Smooth muscle cell (in vitro differentiated cells): ENCODE results near the gene NDC1. TPM values are rescaled to one million over a fixed set of nuclear protein-coding genes. Genes with fewer than 3 reads are reported as not detected.

Experiments
- DNase-seq: peaks from one replicate; lab custom pipeline; 2025; ENCODE audit not compliant: unreplicated experiment; lab: John Stamatoyannopoulos, UW
- H2AFZ ChIP-seq: fragments of 200-600 bp; sonication (generic); 2 replicates; pipeline ENCODE4 v1.6.0; 2016; ENCODE audit warnings: antibody characterized with exemption, low read depth, mild to moderate bottlenecking
- H3F3A ChIP-seq: fragments of 200-600 bp; sonication (generic); 2 replicates; pipeline ENCODE4 v1.6.0; 2017; ENCODE audit warnings: antibody characterized with exemption, low read depth
- H3K27ac ChIP-seq: fragments of 200-600 bp; sonication (generic); 2 replicates; pipeline ENCODE4 v1.5.1; 2016; ENCODE audit warnings: low read depth, mild to moderate bottlenecking
- H3K27me3 ChIP-seq: fragments of 200-600 bp; sonication (generic); 2 replicates; pipeline ENCODE4 v1.6.1; 2016; ENCODE audit warnings: low read depth, mild to moderate bottlenecking
- H3K36me3 ChIP-seq: fragments of 200-600 bp; sonication (generic); 2 replicates; pipeline ENCODE4 v1.5.1; 2016; ENCODE audit warnings: low read depth
- H3K4me1 ChIP-seq: fragments of 200-600 bp; sonication (generic); 2 replicates; pipeline ENCODE4 v1.5.1; 2016; ENCODE audit warnings: low read depth
- H3K4me2 ChIP-seq: fragments of 200-600 bp; sonication (generic); 2 replicates; pipeline ENCODE4 v1.6.0; 2016; ENCODE audit warnings: mild to moderate bottlenecking
- H3K4me3 ChIP-seq: fragments of 200-600 bp; sonication (generic); 2 replicates; pipeline ENCODE4 v1.5.1; 2016; ENCODE audit warnings: mild to moderate bottlenecking
- H3K79me2 ChIP-seq: fragments of 200-600 bp; sonication (generic); 2 replicates; pipeline ENCODE4 v1.6.0; 2016; ENCODE audit warnings: low read depth, mild to moderate bottlenecking
- H3K9ac ChIP-seq: fragments of 200-600 bp; sonication (generic); 2 replicates; pipeline ENCODE4 v1.6.0; 2016; ENCODE audit warnings: low read depth
- H3K9me3 ChIP-seq: fragments of 200-600 bp; sonication (generic); replicated peaks from 2 replicates; pipeline ENCODE4 v1.5.1; 2016; ENCODE audit warnings: low read depth
- H4K20me1 ChIP-seq: fragments of 200-600 bp; sonication (generic); 2 replicates; pipeline ENCODE4 v1.6.0; 2016; ENCODE audit warnings: low read depth
- CTCF ChIP-seq: fragments of 200-600 bp; sonication (generic); IDR thresholded peaks from 2 replicates; pipeline ENCODE4 v1.5.1; 2017; ENCODE audit warnings: borderline replicate concordance, mild to moderate bottlenecking, antibody characterized with exemption; ENCODE audit not compliant: insufficient read depth, poor library complexity, severe bottlenecking
- WGBS: methylation state at CpG from one replicate; pipeline ENCODE4 v1.1.7; 2016; ENCODE audit warnings: low lambda C conversion rate; 5-methylcytosine and 5-hydroxymethylcytosine counted together
- polyA plus RNA-seq: library from polyadenylated mRNA; unstranded; fragments of >200 nt; fragmentation: Nextera tagmentation; extraction: Ambion mirVana; gene quantifications from 2 replicates; pipeline ENCODE4 v1.2.1, GENCODE V29; 2016
- total RNA-seq: library from RNA; depleted of rRNA; stranded (reverse); fragments of >200 nt; gene quantifications from 2 replicates; pipeline ENCODE4 v1.2.3, GENCODE V29; 2014

The NDC1 gene
- total and polyA plus RNA-seq, 2 experiments from 2014 or later: 5.5 to 20.2 TPM

- H3K4me3 ChIP-seq: no peak overlapping the region
- H3K36me3 ChIP-seq: peaks cover 12% of the 10 kb centered on the region
- no peaks in the 10 kb centered on the region for H3K79me2 ChIP-seq
- H3F3A ChIP-seq: no peaks in the 10 kb centered on the region
- H3K4me2 ChIP-seq: no peak overlapping the region
- no peak for DNase-seq
- no peaks in the 10 kb centered on the region for H3K4me1 ChIP-seq
- H3K27me3 ChIP-seq: no peaks in the 10 kb centered on the region
- H3K9me3 ChIP-seq: no peaks in the 10 kb centered on the region
- H3K9ac ChIP-seq: no peak overlapping the region
- no peaks in the 10 kb centered on the region for H4K20me1 ChIP-seq
- TF ChIP-seq CTCF: no peak
- H3K27ac ChIP-seq: no peak overlapping the region
- 92% methylated on average over 5 of the region's 5 CpGs for WGBS
- no peak overlapping the region for H2AFZ ChIP-seq
These were observed 33.8 kb upstream of the NDC1 start for GRCh38 chr1:53871773-53872484.

- no peaks in the 10 kb centered on the region for H3K27me3 ChIP-seq
- no peak for TF ChIP-seq CTCF
- peaks cover 12% of the 10 kb centered on the region for H3K36me3 ChIP-seq
- no peaks in the 10 kb centered on the region for H3K79me2 ChIP-seq
- WGBS: 95% methylated on average over 4 of the region's 4 CpGs
- no peak overlapping the region for H3K27ac ChIP-seq
- no peak overlapping the region for H3K4me2 ChIP-seq
- no peaks in the 10 kb centered on the region for H3F3A ChIP-seq
- no peak overlapping the region for H2AFZ ChIP-seq
- no peak overlapping the region for H3K4me3 ChIP-seq
- H3K4me1 ChIP-seq: no peaks in the 10 kb centered on the region
- no peaks in the 10 kb centered on the region for H3K9me3 ChIP-seq
- no peak for DNase-seq
- H4K20me1 ChIP-seq: no peaks in the 10 kb centered on the region
- no peak overlapping the region for H3K9ac ChIP-seq
These were observed 33.1 kb upstream of the NDC1 start for GRCh38 chr1:53871221-53871620.

DNA sequence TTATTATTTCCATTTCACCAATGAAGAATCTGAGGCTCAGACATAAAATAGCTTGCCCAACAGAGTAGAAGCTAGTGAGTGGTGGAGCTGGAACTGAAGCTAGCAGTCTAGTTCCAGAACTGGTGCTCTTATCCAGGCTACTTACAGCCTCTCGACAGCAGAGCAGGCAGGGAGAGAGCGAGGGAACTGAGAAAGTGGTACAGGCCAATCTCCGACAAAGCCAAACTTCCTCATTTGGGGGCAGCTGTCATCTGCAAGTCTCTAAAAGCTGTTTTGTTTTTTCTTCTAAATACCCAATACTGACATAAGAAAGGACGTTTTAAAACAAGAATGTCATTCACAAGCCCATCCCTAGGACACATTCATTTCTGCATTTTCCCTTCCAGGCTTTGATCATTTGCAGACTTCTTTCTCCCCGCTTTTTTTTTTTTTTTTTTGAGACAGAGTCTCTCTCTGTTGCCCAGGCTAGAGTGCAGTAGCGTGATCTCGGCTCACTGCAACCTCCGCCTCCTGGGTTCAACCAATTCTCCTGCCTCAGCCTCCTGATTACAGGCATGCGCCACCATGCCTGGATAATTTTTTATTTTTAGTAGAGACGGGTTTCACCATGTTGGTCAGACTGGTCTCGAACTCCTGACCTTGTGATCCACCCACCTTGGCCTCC is 31.5 kb upstream of the NDC1 start:
- no peak overlapping the region for H3K4me2 ChIP-seq
- no peak for DNase-seq
- H2AFZ ChIP-seq: no peak overlapping the region
- no peak for TF ChIP-seq CTCF
- peaks cover 12% of the 10 kb centered on the region for H3K36me3 ChIP-seq
- H3F3A ChIP-seq: no peaks in the 10 kb centered on the region
- H3K9me3 ChIP-seq: no peaks in the 10 kb centered on the region
- WGBS: 98% methylated on average over 11 of the region's 11 CpGs
- no peak overlapping the region for H3K4me3 ChIP-seq
- H3K27ac ChIP-seq: no peak overlapping the region
- no peaks in the 10 kb centered on the region for H3K79me2 ChIP-seq
- no peaks in the 10 kb centered on the region for H3K4me1 ChIP-seq
- no peak overlapping the region for H3K9ac ChIP-seq
- H4K20me1 ChIP-seq: no peaks in the 10 kb centered on the region
- H3K27me3 ChIP-seq: no peaks in the 10 kb centered on the region
